ENCODE results near the gene ERI2.
"Not testable (repeated sequence)": the region's sequence is repeated elsewhere in the genome, so short reads cannot be mapped to it uniquely, and the experiment has no call there.

ERI2 gene

GRCh38 chr16:20765732-20766131 is 40.5 kb downstream of the ERI2 start:
- DNase-seq (ENCODE audit: low read depth in 3 of 3), result no peak

GRCh38 chr16:20764448-20764847 is 41.8 kb downstream of the ERI2 start:
- not testable (repeated sequence) for DNase-seq (ENCODE audit: low read depth in 3 of 3)

GRCh38 chr16:20763461-20764232 is 42.6 kb downstream of the ERI2 start, which contains the start of gene ACSM3:
Gene ACSM3, plus strand, starts transcription at chr16:20764014. Its CDS starts 6,021 bp downstream, at chr16:20770035.
- peak; percentile 23 to 47 (median 41) for DNase-seq (ENCODE audit: low read depth in 3 of 3)

GRCh38 chr16:20762404-20763123 is 43.7 kb downstream of the ERI2 start:
- DNase-seq (ENCODE audit: low read depth in 3 of 3), result no peak

GRCh38 chr16:20761175-20761574 is 45.1 kb downstream of the ERI2 start:
- no peak for DNase-seq (ENCODE audit: low read depth in 3 of 3)

GRCh38 chr16:20760346-20760745 is 45.9 kb downstream of the ERI2 start:
- DNase-seq (ENCODE audit: low read depth in 3 of 3), result no peak

GRCh38 chr16:20755799-20756198 is 50.5 kb downstream of the ERI2 start:
- DNase-seq (ENCODE audit: low read depth in 3 of 3), result not testable (repeated sequence)

- no peak for DNase-seq (ENCODE audit: low read depth in 3 of 3)
These were observed 51.0 kb downstream of the ERI2 start for GRCh38 chr16:20755238-20755637.

- no peak for DNase-seq (ENCODE audit: low read depth in 3 of 3)
These were observed 52.5 kb downstream of the ERI2 start for GRCh38 chr16:20753727-20754126.

- DNase-seq (ENCODE audit: low read depth in 3 of 3), result no peak
These were observed 55.7 kb downstream of the ERI2 start for GRCh38 chr16:20750558-20750957.

GRCh38 chr16:20749474-20749873 is 56.8 kb downstream of the ERI2 start:
- no peak for DNase-seq (ENCODE audit: low read depth in 3 of 3)

- DNase-seq (ENCODE audit: low read depth in 3 of 3), result no peak
These were observed 59.0 kb downstream of the ERI2 start for GRCh38 chr16:20747030-20747816.

GRCh38 chr16:20746461-20746860 is 59.8 kb downstream of the ERI2 start:
- no peak for DNase-seq (ENCODE audit: low read depth in 3 of 3)
